GM18870 (cell line): ENCODE data around the gene ACKR1.

Source experiments
- ATAC-seq: cut with Tn5 transposase; IDR thresholded peaks from one replicate; pipeline ENCODE4 v1.9.1; 2021; ENCODE audit warnings: moderate library complexity; ENCODE audit not compliant: unreplicated experiment

Gene ACKR1

GRCh38 chr1:159218649-159219636 lies 14.3 kb downstream of the ACKR1 start:
- no peak for ATAC-seq

- ATAC-seq: no peak
Measured at GRCh38 chr1:159222075-159222865, 17.6 kb downstream of the ACKR1 start.

GRCh38 chr1:159223004-159223403 lies 18.3 kb downstream of the ACKR1 start:
- no peak for ATAC-seq

GRCh38 chr1:159228554-159228953 lies 23.9 kb downstream of the ACKR1 start:
- no peak for ATAC-seq

- ATAC-seq: no peak
Measured at GRCh38 chr1:159229260-159229885, 24.7 kb downstream of the ACKR1 start.

- no peak for ATAC-seq
Measured at GRCh38 chr1:159229896-159230295, 25.2 kb downstream of the ACKR1 start.

- peak; percentile 90 for ATAC-seq
Measured at GRCh38 chr1:159239551-159240220, 35.0 kb downstream of the ACKR1 start.

GRCh38 chr1:159247266-159247665 lies 42.6 kb downstream of the ACKR1 start:
- no peak for ATAC-seq

GRCh38 chr1:159248311-159248710 lies 43.6 kb downstream of the ACKR1 start:
- no peak for ATAC-seq

GRCh38 chr1:159250638-159251216 lies 46.1 kb downstream of the ACKR1 start:
- ATAC-seq: no peak
